Vagina (tissue), 2 donors: ENCODE results near the gene PLEKHG1.

ENCODE experiments used
- POLR2A ChIP-seq, 2 donors: fragments of 450-650 bp; IDR thresholded peaks; one replicate each; pipeline ENCODE4 v1.6.1; 2017; ENCODE audit warnings: antibody characterized with exemption in 2 of 2, mild to moderate bottlenecking in 2 of 2, moderate library complexity in 2 of 2
- POLR2AphosphoS5 ChIP-seq, 2 donors: sonication (generic); formaldehyde crosslinking; IDR thresholded peaks; one replicate each; pipeline ENCODE4 v1.9.0; 2017; ENCODE audit warnings: antibody characterized with exemption in 2 of 2, mild to moderate bottlenecking in 2 of 2, low read depth in 1 of 2; ENCODE audit not compliant: insufficient read depth in 1 of 2

GRCh38 chr6:150586850-150587359 lies 12.8 kb upstream of the PLEKHG1 start:
- TF ChIP-seq POLR2A (IDR thresholded peaks at IDR 0.05), result no peak
- TF ChIP-seq POLR2AphosphoS5 (IDR thresholded peaks at IDR 0.05; ENCODE audit: insufficient read depth in 1 of 2, low read depth in 1 of 2), result no peak
